Loucy (cell line): ENCODE measurements around the gene MOB1A.

Experiments used
- EZH2phosphoT487 ChIP-seq: fragments of 200-600 bp; IDR thresholded peaks from 2 replicates; pipeline ENCODE4 v1.6.1; 2018; ENCODE audit warnings: antibody characterized with exemption, mild to moderate bottlenecking, moderate library complexity, borderline replicate concordance
- TF ChIP-seq, protein P1 (sequence below): fragments of 200-600 bp; sonication (generic); conservative IDR thresholded peaks from 2 replicates; pipeline ENCODE4 v1.5.1; 2014; ENCODE audit warnings: mild to moderate bottlenecking, antibody characterized with exemption, low read length

- TF ChIP-seq, protein P1, sequence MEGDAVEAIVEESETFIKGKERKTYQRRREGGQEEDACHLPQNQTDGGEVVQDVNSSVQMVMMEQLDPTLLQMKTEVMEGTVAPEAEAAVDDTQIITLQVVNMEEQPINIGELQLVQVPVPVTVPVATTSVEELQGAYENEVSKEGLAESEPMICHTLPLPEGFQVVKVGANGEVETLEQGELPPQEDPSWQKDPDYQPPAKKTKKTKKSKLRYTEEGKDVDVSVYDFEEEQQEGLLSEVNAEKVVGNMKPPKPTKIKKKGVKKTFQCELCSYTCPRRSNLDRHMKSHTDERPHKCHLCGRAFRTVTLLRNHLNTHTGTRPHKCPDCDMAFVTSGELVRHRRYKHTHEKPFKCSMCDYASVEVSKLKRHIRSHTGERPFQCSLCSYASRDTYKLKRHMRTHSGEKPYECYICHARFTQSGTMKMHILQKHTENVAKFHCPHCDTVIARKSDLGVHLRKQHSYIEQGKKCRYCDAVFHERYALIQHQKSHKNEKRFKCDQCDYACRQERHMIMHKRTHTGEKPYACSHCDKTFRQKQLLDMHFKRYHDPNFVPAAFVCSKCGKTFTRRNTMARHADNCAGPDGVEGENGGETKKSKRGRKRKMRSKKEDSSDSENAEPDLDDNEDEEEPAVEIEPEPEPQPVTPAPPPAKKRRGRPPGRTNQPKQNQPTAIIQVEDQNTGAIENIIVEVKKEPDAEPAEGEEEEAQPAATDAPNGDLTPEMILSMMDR = no peak
- no peak for TF ChIP-seq EZH2phosphoT487
Measured at GRCh38 chr2:74111380-74111779, 67.3 kb downstream of the MOB1A start.
